ENCODE results near the gene L3MBTL3. TPM values are rescaled to one million over a fixed set of nuclear protein-coding genes. Genes with fewer than 3 reads are reported as not detected.

The L3MBTL3 gene
- polyA plus RNA-seq, 1 experiment = 23.2 TPM

DNA sequence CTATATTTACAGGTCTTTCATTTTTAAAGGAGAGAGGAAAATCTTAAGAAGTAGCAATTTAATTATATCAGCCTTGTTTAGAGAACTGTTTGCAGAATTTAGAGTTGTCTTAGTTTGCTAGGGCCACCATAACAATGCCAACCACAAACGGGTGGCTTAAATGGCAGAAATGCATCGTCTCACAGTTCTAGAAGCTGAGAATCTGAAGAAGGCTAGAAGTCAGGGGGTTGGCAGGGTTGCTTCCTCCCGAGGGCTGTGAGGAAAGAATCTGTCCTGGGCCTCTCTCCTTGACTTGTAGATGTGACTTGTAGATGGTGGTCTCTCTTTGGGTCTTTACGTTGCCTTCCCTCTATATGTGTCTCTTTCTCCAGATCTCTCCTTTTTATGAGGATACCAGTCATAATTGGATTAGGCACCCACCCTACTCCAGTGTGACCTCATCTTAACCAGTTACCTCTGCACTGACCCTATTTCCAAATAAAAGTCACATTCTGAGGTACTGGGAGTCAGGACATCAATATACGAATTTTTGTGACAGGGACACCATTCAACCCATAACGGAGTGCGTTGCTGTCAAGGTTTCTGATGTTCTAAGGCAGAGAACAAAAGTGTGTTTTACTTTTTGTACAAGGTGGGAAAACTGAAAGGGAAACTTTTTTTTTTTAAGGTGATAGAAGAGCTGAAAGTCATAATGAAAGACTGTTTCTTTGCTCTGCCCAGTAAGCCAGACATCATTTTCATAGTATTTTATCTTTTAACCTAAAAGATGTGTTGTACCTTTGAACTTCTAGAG lies 119.9 kb downstream of the L3MBTL3 start:
- Histone ChIP-seq H3K4me3 (ENCODE audit: low read depth, low read length) (no peak overlapping the region), H3K27me3 (ENCODE audit: control insufficient read depth, insufficient read depth, low read length) (no peaks in the 10 kb centered on the region), H3K27ac (ENCODE audit: low read depth, low read length) (no peak overlapping the region), H3K9me3 (ENCODE audit: control insufficient read depth, insufficient read depth, low read length) (no peaks in the 10 kb centered on the region)
- CTCF ChIA-PET = no interaction called here
- no peak for DNase-seq (ENCODE audit: low read depth, low spot score)
- TF ChIP-seq CTCF (IDR thresholded peaks at IDR 0.05; ENCODE audit: low read depth, low read length) = no peak
- POLR2A ChIA-PET = no interaction called here

- Histone ChIP-seq H3K27me3 (ENCODE audit: control insufficient read depth, insufficient read depth, low read length) (no peaks in the 10 kb centered on the region), H3K4me3 (ENCODE audit: low read depth, low read length) (no peak overlapping the region), H3K9me3 (ENCODE audit: control insufficient read depth, insufficient read depth, low read length) (no peaks in the 10 kb centered on the region), H3K27ac (ENCODE audit: low read depth, low read length) (no peak overlapping the region)
- CTCF ChIA-PET = no interaction called here
- POLR2A ChIA-PET = no interaction called here
- no peak for TF ChIP-seq CTCF (IDR thresholded peaks at IDR 0.05; ENCODE audit: low read depth, low read length)
- DNase-seq (ENCODE audit: low read depth, low spot score) = no peak
These were observed 120.5 kb downstream of the L3MBTL3 start for GRCh38 chr6:130138909-130139242.

- CTCF ChIA-PET = interaction anchor here (1.3 kb wide), 1 partner anchor 10 kb away, joined by 4 read pairs; no protein-coding TSS in a partner anchor
- no peak for DNase-seq (ENCODE audit: low read depth, low spot score)
- TF ChIP-seq CTCF (IDR thresholded peaks at IDR 0.05; ENCODE audit: low read depth, low read length) = no peak
- no peaks in the 10 kb centered on the region for H3K9me3 ChIP-seq (ENCODE audit: control insufficient read depth, insufficient read depth, low read length)
- H3K27ac ChIP-seq (ENCODE audit: low read depth, low read length) = no peak overlapping the region
- no peaks in the 10 kb centered on the region for H3K27me3 ChIP-seq (ENCODE audit: control insufficient read depth, insufficient read depth, low read length)
- POLR2A ChIA-PET = no interaction called here
- H3K4me3 ChIP-seq (ENCODE audit: low read depth, low read length) = no peak overlapping the region
These were observed 121.7 kb downstream of the L3MBTL3 start for GRCh38 chr6:130140084-130140483.

- no peaks in the 10 kb centered on the region for H3K9me3 ChIP-seq (ENCODE audit: control insufficient read depth, insufficient read depth, low read length)
- CTCF ChIA-PET = no interaction called here
- POLR2A ChIA-PET = no interaction called here
- H3K27me3 ChIP-seq (ENCODE audit: control insufficient read depth, insufficient read depth, low read length) = no peaks in the 10 kb centered on the region
- TF ChIP-seq CTCF (IDR thresholded peaks at IDR 0.05; ENCODE audit: low read depth, low read length) = no peak
- no peak for DNase-seq (ENCODE audit: low read depth, low spot score)
- no peak overlapping the region for H3K27ac ChIP-seq (ENCODE audit: low read depth, low read length)
- no peak overlapping the region for H3K4me3 ChIP-seq (ENCODE audit: low read depth, low read length)
These were observed 125.3 kb downstream of the L3MBTL3 start for GRCh38 chr6:130143709-130144108.

GRCh38 chr6:130147111-130147510 lies 128.7 kb downstream of the L3MBTL3 start:
- H3K27me3 ChIP-seq (ENCODE audit: control insufficient read depth, insufficient read depth, low read length) = no peaks in the 10 kb centered on the region
- no peak for TF ChIP-seq CTCF (IDR thresholded peaks at IDR 0.05; ENCODE audit: low read depth, low read length)
- H3K9me3 ChIP-seq (ENCODE audit: control insufficient read depth, insufficient read depth, low read length) = no peaks in the 10 kb centered on the region
- ChIA-PET CTCF (no interaction called here), POLR2A (no interaction called here)
- no peak overlapping the region for H3K4me3 ChIP-seq (ENCODE audit: low read depth, low read length)
- H3K27ac ChIP-seq (ENCODE audit: low read depth, low read length) = no peak overlapping the region
- no peak for DNase-seq (ENCODE audit: low read depth, low spot score)

All from AG04450 (cell line).